Measurements from ENCODE around the gene ACTR3. TPM values are rescaled to one million over a fixed set of nuclear protein-coding genes. Genes with fewer than 3 reads are reported as not detected.
"Not testable (repeated sequence)": the region's sequence is repeated elsewhere in the genome, so short reads cannot be mapped to it uniquely, and the experiment has no call there.

Gene ACTR3
- total RNA-seq: 638 and 639 TPM in 2 replicates

- intact Hi-C loops (cut with micrococcal nuclease): loop anchor here (1.0 to 2.0 kb wide), 4 partner anchors 30 to 285 kb away; partner anchors contain the start of gene SLC35F5
- H3K27ac Mint-ChIP-seq: peak within 1 kb of the TSS; percentile 99
- no peaks in the 10 kb centered on the region for H3K27me3 Mint-ChIP-seq
- DNase-seq (peak; percentile 96), ATAC-seq (ENCODE audit: low read depth) (peak; percentile 79)
- H3K36me3 Mint-ChIP-seq (ENCODE audit: low read depth): peaks cover 45% of the 10 kb centered on the region
- H3K4me3 Mint-ChIP-seq: peak within 1 kb of the TSS; percentile 98
- H3K4me1 Mint-ChIP-seq: peaks cover 84% of the 10 kb centered on the region
- TF ChIP-seq CTCF (IDR thresholded peaks at IDR 0.05): no peak
- CTCF ChIA-PET: interaction anchor here (1.0 to 1.6 kb wide), 4 partner anchors 29 to 133 kb away, joined by 3 read pairs; partner anchors contain the start of gene SLC35F5
- POLR2A ChIA-PET: interaction anchor here (0.6 to 10.9 kb wide), 16 partner anchors 9 to 1341 kb away, joined by 3 to 191 read pairs (median 5); partner anchors contain the start of genes SLC20A1 and SLC35F5
- H3K9me3 Mint-ChIP-seq: no peaks in the 10 kb centered on the region
Measured at GRCh38 chr2:113889471-113890252, at the start of gene ACTR3. TSS of gene ACTR3 (plus strand) at chr2:113890089. CDS start at chr2:113890280, 191 bp downstream.

DNA sequence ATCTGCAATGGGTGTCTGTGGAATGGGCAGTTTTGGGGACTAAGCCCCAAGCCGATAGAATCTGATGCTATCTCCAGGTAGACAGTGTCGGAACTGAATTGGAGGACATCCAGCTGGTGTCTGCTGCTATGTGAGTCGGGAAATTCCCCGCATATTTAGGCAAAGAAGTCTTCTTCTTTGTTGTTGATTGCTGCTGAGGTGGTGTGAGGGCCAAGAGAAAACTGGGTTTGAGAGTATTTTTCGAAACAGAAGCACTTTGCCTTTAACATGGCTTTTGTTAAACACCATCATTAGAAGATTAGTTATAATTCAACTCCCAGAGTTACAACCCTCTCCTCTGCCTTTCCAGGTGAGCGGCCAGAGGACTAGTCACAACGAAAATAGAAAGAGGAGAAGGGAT lies 49.4 kb upstream of the ACTR3 start:
- no peak for TF ChIP-seq CTCF (IDR thresholded peaks at IDR 0.05)
- Mint-ChIP-seq H3K4me3 (no peak overlapping the region), H3K27ac (no peak overlapping the region), H3K4me1 (no peaks in the 10 kb centered on the region), H3K36me3 (ENCODE audit: low read depth) (peaks cover 18% of the 10 kb centered on the region), H3K9me3 (no peaks in the 10 kb centered on the region), H3K27me3 (no peaks in the 10 kb centered on the region)
- ATAC-seq (ENCODE audit: low read depth): no peak
- ChIA-PET POLR2A (no interaction called here), CTCF (no interaction called here)
- intact Hi-C loops (cut with micrococcal nuclease): no loop called here
- no peak for DNase-seq

DNA sequence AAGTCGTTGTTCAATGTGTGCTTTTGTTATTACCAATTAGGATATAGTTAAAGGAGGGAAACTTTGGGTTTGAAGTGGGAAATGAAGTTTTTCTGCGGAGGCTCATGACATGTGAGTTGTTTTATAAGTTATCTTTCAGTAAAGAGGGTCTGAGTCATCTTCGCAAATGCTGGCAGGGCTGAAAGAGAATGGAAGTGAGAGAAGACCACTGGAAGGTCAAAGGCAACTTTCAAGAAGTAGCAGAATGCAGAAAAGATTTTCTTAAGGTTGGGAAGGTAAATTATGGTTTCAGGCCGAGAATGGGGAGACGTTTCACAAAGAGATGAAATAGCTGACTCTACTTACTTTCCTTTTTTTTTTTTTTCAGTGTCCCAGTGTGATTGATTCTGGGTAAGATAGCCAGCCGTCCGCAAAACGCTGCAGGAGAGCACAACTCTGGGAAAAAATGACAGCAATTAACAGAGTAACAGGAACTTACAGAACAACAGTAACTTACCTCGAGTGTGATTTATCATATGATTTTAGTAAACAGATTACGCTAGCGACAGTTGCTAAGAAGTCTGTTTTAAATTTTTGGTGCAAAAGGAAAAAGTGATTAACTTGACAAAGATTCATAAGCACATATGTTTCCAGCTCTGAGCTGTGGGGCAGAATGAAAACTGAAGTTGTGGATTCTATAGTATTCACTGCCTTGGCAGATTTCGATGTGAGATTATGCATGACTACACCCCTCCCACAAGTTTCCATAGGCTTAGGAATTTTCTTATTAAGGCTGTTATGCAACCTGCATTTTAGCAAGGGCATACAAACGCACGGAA lies 46.8 kb upstream of the ACTR3 start:
- no peak overlapping the region for H3K4me3 Mint-ChIP-seq
- no peaks in the 10 kb centered on the region for H3K4me1 Mint-ChIP-seq
- DNase-seq (no peak), ATAC-seq (ENCODE audit: low read depth) (no peak)
- no peak for TF ChIP-seq CTCF (IDR thresholded peaks at IDR 0.05)
- H3K27me3 Mint-ChIP-seq: no peaks in the 10 kb centered on the region
- no peak overlapping the region for H3K27ac Mint-ChIP-seq
- intact Hi-C loops (cut with micrococcal nuclease): no loop called here
- ChIA-PET CTCF (no interaction called here), POLR2A (interaction anchor here (0.7 kb wide), 1 partner anchor 15 kb away, joined by 3 read pairs; no protein-coding TSS in a partner anchor)
- H3K9me3 Mint-ChIP-seq: peaks cover 4% of the 10 kb centered on the region
- peaks cover 32% of the 10 kb centered on the region for H3K36me3 Mint-ChIP-seq (ENCODE audit: low read depth)

DNA sequence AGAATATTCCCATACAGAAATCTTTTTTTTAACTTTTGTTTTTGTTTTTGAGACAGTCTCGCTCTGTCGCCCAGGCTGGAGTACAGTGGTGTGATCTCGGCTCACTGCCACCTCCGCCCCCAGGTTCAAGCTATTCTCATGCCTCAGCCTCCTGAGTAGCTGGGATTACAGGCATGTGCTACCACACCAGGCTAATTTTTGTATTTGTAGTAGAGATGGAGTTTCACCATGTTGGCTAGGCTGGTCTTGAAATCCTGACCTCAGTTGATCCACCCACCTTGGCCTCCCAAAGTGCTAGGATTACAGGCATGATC lies 46.2 kb upstream of the ACTR3 start:
- H3K4me1 Mint-ChIP-seq; intact Hi-C loops (cut with micrococcal nuclease); H3K27me3 Mint-ChIP-seq; H3K9me3 Mint-ChIP-seq; H3K27ac Mint-ChIP-seq; H3K4me3 Mint-ChIP-seq; ATAC-seq (ENCODE audit: low read depth); CTCF ChIA-PET; DNase-seq: not testable (repeated sequence)
- POLR2A ChIA-PET: interaction anchor here (0.7 kb wide), 1 partner anchor 15 kb away, joined by 3 read pairs; no protein-coding TSS in a partner anchor
- peaks cover 32% of the 10 kb centered on the region for H3K36me3 Mint-ChIP-seq (ENCODE audit: low read depth)

DNA sequence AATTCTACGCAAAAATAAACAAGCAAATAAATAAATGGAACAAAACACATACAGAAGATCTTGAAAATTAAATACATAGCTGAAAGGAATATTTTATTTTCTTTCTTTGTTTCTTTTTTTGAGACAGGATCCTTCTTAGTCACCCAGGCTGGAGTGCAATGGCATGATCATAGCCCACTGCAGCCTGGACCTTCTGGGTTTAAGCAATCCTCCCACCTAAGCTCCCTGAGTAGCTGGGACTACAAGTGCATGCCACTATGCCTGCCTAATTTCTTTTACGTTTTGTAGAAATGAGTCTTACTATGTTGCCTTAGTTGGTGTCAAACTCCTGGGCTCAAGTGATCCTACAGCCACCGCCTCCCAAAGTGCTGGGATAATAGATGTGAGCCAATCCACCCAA lies 44.6 kb upstream of the ACTR3 start:
- peaks cover 3% of the 10 kb centered on the region for H3K4me1 Mint-ChIP-seq

DNA sequence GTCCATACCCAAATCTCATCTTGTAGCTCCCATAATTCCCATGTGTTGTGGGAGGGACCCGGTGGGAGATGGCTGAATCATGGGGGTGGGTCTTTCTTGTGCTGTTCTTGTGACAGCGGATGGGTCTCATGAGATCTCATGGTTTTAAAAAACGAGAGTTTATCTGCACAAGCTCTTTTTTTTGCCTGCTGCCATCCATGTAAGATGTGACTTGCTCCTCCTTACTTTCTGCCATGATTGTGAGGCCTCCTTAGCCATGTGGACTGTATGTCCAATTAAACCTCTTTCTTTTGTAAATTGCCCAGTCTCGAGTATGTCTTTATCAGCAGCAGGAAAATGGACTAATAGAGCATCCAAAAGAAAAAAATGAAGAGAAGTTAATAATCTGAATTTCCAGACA lies 44.1 kb upstream of the ACTR3 start:
- H3K4me3 Mint-ChIP-seq; H3K27me3 Mint-ChIP-seq; CTCF ChIA-PET; POLR2A ChIA-PET; H3K9me3 Mint-ChIP-seq; H3K27ac Mint-ChIP-seq; DNase-seq; H3K4me1 Mint-ChIP-seq; intact Hi-C loops (cut with micrococcal nuclease); ATAC-seq (ENCODE audit: low read depth): not testable (repeated sequence)
- H3K36me3 Mint-ChIP-seq (ENCODE audit: low read depth): peaks cover 29% of the 10 kb centered on the region

More for the DNA sequence above, 44.6 kb upstream of the ACTR3 start:
- intact Hi-C loops (cut with micrococcal nuclease): no loop called here
- ChIA-PET CTCF (no interaction called here), POLR2A (no interaction called here)
- Mint-ChIP-seq H3K27ac (no peak overlapping the region), H3K36me3 (ENCODE audit: low read depth) (peaks cover 32% of the 10 kb centered on the region), H3K9me3 (peaks cover 4% of the 10 kb centered on the region), H3K4me3 (no peak overlapping the region), H3K27me3 (no peaks in the 10 kb centered on the region)
- ATAC-seq (ENCODE audit: low read depth) (no peak), DNase-seq (no peak)
- TF ChIP-seq CTCF (IDR thresholded peaks at IDR 0.05): no peak

All from activated B cell treated with CpG ODN at 0.5 μM for 24 hours (primary cell).